ENCODE measurements around the gene HACD1.

DNA sequence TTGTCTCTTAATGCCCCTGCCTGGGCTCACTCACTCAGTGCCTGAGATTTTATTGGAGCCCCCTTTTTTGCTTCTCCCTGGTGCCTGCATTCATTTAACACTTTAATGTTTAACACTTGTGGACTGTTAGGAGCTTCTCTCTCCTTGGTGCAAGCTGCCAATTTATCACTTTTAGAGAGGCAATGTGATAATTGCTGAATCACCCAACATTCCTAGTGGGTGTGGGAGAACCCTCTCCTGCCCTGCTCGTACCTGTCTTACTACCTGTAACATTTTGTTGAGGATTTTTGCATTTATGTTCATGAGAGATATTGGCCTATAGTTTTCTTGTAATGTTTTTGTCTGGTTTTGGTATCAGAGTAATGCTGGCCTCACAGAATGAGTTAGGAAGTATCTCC, 39.9 kb upstream of the HACD1 start:
- TF ChIP-seq, protein P1, sequence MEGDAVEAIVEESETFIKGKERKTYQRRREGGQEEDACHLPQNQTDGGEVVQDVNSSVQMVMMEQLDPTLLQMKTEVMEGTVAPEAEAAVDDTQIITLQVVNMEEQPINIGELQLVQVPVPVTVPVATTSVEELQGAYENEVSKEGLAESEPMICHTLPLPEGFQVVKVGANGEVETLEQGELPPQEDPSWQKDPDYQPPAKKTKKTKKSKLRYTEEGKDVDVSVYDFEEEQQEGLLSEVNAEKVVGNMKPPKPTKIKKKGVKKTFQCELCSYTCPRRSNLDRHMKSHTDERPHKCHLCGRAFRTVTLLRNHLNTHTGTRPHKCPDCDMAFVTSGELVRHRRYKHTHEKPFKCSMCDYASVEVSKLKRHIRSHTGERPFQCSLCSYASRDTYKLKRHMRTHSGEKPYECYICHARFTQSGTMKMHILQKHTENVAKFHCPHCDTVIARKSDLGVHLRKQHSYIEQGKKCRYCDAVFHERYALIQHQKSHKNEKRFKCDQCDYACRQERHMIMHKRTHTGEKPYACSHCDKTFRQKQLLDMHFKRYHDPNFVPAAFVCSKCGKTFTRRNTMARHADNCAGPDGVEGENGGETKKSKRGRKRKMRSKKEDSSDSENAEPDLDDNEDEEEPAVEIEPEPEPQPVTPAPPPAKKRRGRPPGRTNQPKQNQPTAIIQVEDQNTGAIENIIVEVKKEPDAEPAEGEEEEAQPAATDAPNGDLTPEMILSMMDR (conservative IDR thresholded peaks at IDR 0.05; ENCODE audit: low read length) = no peak
- no peak for TF ChIP-seq EZH2phosphoT487 (IDR thresholded peaks at IDR 0.05; ENCODE audit: borderline replicate concordance)

Measured in Loucy (cell line).